HFFc6 (cell line): ENCODE results near the gene PCLO. TPM values are rescaled to one million over a fixed set of nuclear protein-coding genes. Genes with fewer than 3 reads are reported as not detected.
A peak's percentile ranks its signal among the peaks of the same experiment; 100 is the strongest.

ENCODE experiments used
- DNase-seq: peaks from one replicate; pipeline ENCODE4 v3.0.0-alpha.2; 2018
- H3K27ac Mint-ChIP-seq: 2 replicates; pipeline ENCODE4 v1.8.0; 2020; ENCODE audit warnings: mild to moderate bottlenecking, mixed read lengths
- H3K27me3 Mint-ChIP-seq: 2 replicates; pipeline ENCODE4 v1.8.0; 2021; ENCODE audit warnings: mild to moderate bottlenecking, moderate library complexity, mixed read lengths; ENCODE audit not compliant: insufficient read depth
- H3K36me3 Mint-ChIP-seq: 2 replicates; pipeline ENCODE4 v1.8.0; 2021; ENCODE audit warnings: low read depth, mixed read lengths
- H3K4me1 Mint-ChIP-seq: 2 replicates; pipeline ENCODE4 v1.8.0; 2020; ENCODE audit warnings: low read depth, mixed read lengths
- H3K4me3 Mint-ChIP-seq: 2 replicates; pipeline ENCODE4 v1.8.0; 2020; ENCODE audit warnings: mild to moderate bottlenecking, moderate library complexity, mixed read lengths
- H3K9me3 Mint-ChIP-seq: 2 replicates; pipeline ENCODE4 v1.8.0; 2020; ENCODE audit warnings: mild to moderate bottlenecking, mixed read lengths
- CTCF ChIP-seq: fragments of 200-600 bp; sonication (generic); IDR thresholded peaks from 2 replicates; pipeline ENCODE4 v1.5.0; 2021; ENCODE audit warnings: antibody characterized with exemption, mild to moderate bottlenecking
- total RNA-seq, 6 experiments: library from RNA; stranded (reverse); fragmentation: NEBNext Ultra II Directional; extraction: Animal tissue kit (Norgen Biotek cat#: 25700); gene quantifications; 2 replicates in 1 of 6; 3 replicates in 5 of 6; pipeline ENCODE4 v1.2.3, GENCODE V29; 2021

PCLO gene
- total RNA-seq, 6 experiments from 2014 or later: 0.64 to 2.3 (median 1.7) TPM

- Mint-ChIP-seq H3K4me3 (no peak overlapping the region), H3K36me3 (no peaks in the 10 kb centered on the region)
- no peak for DNase-seq
Observed at GRCh38 chr7:82736633-82737032, 426.1 kb downstream of the PCLO start.

GRCh38 chr7:82732677-82733076, 430.0 kb downstream of the PCLO start:
- DNase-seq: no peak
- Mint-ChIP-seq H3K4me3 (no peak overlapping the region), H3K4me1 (no peaks in the 10 kb centered on the region), H3K27me3 (no peaks in the 10 kb centered on the region), H3K27ac (no peak overlapping the region), H3K36me3 (no peaks in the 10 kb centered on the region), H3K9me3 (no peaks in the 10 kb centered on the region)
- TF ChIP-seq CTCF: no peak

More at GRCh38 chr7:82736633-82737032, 426.1 kb downstream of the PCLO start:
- Mint-ChIP-seq H3K4me1 (no peaks in the 10 kb centered on the region), H3K27me3 (0 out of 2 replicates have a peak, but pooled peaks cover 1% of the 10 kb centered on the region), H3K27ac (no peak overlapping the region), H3K9me3 (no peaks in the 10 kb centered on the region)
- no peak for TF ChIP-seq CTCF

- no peak overlapping the region for H3K27ac Mint-ChIP-seq
- DNase-seq: peak; percentile 59
- H3K27me3 Mint-ChIP-seq: no peaks in the 10 kb centered on the region
- TF ChIP-seq CTCF: peak; percentile 86
- no peaks in the 10 kb centered on the region for H3K9me3 Mint-ChIP-seq
- no peaks in the 10 kb centered on the region for H3K36me3 Mint-ChIP-seq
- H3K4me3 Mint-ChIP-seq: no peak overlapping the region
- H3K4me1 Mint-ChIP-seq: no peaks in the 10 kb centered on the region
Observed at GRCh38 chr7:82729172-82730030, 433.3 kb downstream of the PCLO start.

- DNase-seq: no peak
- Mint-ChIP-seq H3K36me3 (no peaks in the 10 kb centered on the region), H3K27ac (no peak overlapping the region), H3K4me3 (no peak overlapping the region), H3K27me3 (peaks cover 2% of the 10 kb centered on the region; the same call in 1 of the 2 replicates), H3K4me1 (no peaks in the 10 kb centered on the region), H3K9me3 (no peaks in the 10 kb centered on the region)
- TF ChIP-seq CTCF: no peak
Observed at GRCh38 chr7:82726038-82726800, 436.5 kb downstream of the PCLO start.

- no peaks in the 10 kb centered on the region for H3K9me3 Mint-ChIP-seq
- no peak overlapping the region for H3K27ac Mint-ChIP-seq
- DNase-seq: no peak
- H3K36me3 Mint-ChIP-seq: no peaks in the 10 kb centered on the region
- H3K4me1 Mint-ChIP-seq: no peaks in the 10 kb centered on the region
- peaks cover 2% of the 10 kb centered on the region; the same call in 1 of the 2 replicates for H3K27me3 Mint-ChIP-seq
- TF ChIP-seq CTCF: no peak
- no peak overlapping the region for H3K4me3 Mint-ChIP-seq
Observed at GRCh38 chr7:82723411-82723810, 439.3 kb downstream of the PCLO start.
